Fibroblast of pulmonary artery (primary cell): ENCODE measurements around the gene ATXN10.

Source experiments
- DNase-seq: peaks from one replicate; pipeline ENCODE4 v3.0.0-alpha.2; 2010; ENCODE audit warnings: low read depth
- H3K4me3 ChIP-seq: replicated peaks from 2 replicates; pipeline ENCODE4 v1.5.1; 2011; ENCODE audit warnings: low read depth, mild to moderate bottlenecking, control low read depth, low read length, moderate library complexity
- TF ChIP-seq, protein P1 (sequence below): IDR thresholded peaks from 2 replicates; pipeline ENCODE4 v1.5.1; 2011; ENCODE audit warnings: mild to moderate bottlenecking, control low read depth, low read length, inconsistent platforms; ENCODE audit errors: missing control alignments

The ATXN10 gene

DNA sequence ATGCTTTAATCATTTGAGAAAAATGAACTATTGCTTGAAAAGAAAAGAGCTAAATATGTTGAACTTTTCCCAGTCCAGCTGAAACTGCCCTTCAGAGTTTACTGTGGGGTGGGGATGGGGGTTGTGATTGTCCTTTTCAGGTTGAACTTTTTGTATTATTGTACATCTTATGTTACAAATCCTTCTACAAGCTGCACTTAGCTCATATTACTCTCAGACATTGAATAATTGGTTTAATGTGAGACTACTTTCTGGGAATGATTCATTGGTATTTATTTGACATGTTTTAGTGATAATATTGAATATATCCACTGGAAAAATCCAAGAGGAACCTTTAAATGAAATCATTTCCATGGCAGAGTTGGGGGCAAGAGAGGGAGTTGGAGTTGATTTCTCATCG lies 84.9 kb downstream of the ATXN10 start:
- H3K4me3 ChIP-seq, result no peak overlapping the region
- DNase-seq, result no peak
- TF ChIP-seq, protein P1, sequence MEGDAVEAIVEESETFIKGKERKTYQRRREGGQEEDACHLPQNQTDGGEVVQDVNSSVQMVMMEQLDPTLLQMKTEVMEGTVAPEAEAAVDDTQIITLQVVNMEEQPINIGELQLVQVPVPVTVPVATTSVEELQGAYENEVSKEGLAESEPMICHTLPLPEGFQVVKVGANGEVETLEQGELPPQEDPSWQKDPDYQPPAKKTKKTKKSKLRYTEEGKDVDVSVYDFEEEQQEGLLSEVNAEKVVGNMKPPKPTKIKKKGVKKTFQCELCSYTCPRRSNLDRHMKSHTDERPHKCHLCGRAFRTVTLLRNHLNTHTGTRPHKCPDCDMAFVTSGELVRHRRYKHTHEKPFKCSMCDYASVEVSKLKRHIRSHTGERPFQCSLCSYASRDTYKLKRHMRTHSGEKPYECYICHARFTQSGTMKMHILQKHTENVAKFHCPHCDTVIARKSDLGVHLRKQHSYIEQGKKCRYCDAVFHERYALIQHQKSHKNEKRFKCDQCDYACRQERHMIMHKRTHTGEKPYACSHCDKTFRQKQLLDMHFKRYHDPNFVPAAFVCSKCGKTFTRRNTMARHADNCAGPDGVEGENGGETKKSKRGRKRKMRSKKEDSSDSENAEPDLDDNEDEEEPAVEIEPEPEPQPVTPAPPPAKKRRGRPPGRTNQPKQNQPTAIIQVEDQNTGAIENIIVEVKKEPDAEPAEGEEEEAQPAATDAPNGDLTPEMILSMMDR, result no peak

- peak; percentile 21 for DNase-seq
- TF ChIP-seq, protein P1, result no peak
- H3K4me3 ChIP-seq, result no peak overlapping the region
Observed at GRCh38 chr22:45757068-45757467, 85.4 kb downstream of the ATXN10 start.

GRCh38 chr22:45757936-45758335 lies 86.3 kb downstream of the ATXN10 start:
- TF ChIP-seq, protein P1, result no peak
- H3K4me3 ChIP-seq, result no peak overlapping the region
- DNase-seq, result no peak

DNA sequence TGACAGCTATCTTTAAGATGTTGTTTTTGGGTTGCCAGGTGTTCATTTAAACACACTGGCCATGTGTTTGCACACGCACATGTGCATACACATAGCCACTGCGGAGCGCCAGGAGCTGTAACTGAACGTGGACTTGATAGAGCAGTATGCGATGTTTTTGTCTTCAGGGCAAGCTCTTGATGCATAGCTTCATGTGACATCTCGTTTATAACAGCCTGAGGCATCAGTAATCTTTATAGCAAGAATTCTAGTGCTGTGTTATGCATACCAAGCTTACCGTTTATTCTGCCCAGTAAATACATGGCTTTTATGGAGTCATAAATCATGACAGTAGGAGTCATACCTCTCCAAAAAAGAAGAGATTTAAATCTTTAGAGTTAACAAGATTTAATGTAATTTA lies 87.0 kb downstream of the ATXN10 start:
- DNase-seq, result no peak
- H3K4me3 ChIP-seq, result no peak overlapping the region
- TF ChIP-seq, protein P1, result no peak

DNA sequence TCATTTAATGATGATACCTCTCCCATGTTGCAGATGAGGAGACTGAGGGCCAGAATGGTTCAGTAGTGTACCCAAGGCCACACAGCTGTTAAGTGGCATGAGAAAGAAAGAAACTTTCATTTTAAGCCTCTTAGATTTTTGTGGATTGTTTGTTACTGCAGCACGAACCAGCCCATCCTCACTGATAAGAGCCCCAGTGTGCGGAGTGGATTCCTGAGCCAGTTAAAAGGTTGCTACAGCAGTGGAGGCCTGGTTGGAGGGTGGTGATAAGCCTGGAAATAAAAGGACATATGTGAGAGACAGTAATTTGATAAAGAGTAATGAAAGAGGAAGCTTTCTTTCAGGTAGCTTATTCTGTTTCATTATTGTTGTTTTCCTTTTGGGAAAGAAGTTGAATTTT lies 89.0 kb downstream of the ATXN10 start:
- TF ChIP-seq, protein P1, result no peak
- no peak for DNase-seq
- no peak overlapping the region for H3K4me3 ChIP-seq

- no peak overlapping the region for H3K4me3 ChIP-seq
- no peak for DNase-seq
- TF ChIP-seq, protein P1, result no peak
Observed at GRCh38 chr22:45762545-45763235, 91.1 kb downstream of the ATXN10 start.

GRCh38 chr22:45763236-45763624 lies 91.6 kb downstream of the ATXN10 start:
- no peak overlapping the region for H3K4me3 ChIP-seq
- no peak for DNase-seq
- TF ChIP-seq, protein P1, result no peak
